ENCODE data around the gene OSBPL6.

OSBPL6 gene

GRCh38 chr2:178279636-178280035, 85.3 kb downstream of the OSBPL6 start:
- DNase-seq (ENCODE audit: insufficient read length, low spot score) (no peak), FAIRE-seq (no peak)
- no peak for TF ChIP-seq CTCF (IDR thresholded peaks at IDR 0.05; ENCODE audit: insufficient read depth, missing control alignments)

GRCh38 chr2:178280244-178280852, 86.0 kb downstream of the OSBPL6 start:
- peak; percentile 55 for TF ChIP-seq CTCF (IDR thresholded peaks at IDR 0.05; ENCODE audit: insufficient read depth, missing control alignments)
- no peak for DNase-seq (ENCODE audit: insufficient read length, low spot score)
- FAIRE-seq, result peak; percentile 89

- FAIRE-seq (no peak), DNase-seq (ENCODE audit: insufficient read length, low spot score) (no peak)
- TF ChIP-seq CTCF (IDR thresholded peaks at IDR 0.05; ENCODE audit: insufficient read depth, missing control alignments), result no peak
Observed at GRCh38 chr2:178282075-178282815, 87.9 kb downstream of the OSBPL6 start.

GRCh38 chr2:178283341-178283918, 89.1 kb downstream of the OSBPL6 start:
- TF ChIP-seq CTCF (IDR thresholded peaks at IDR 0.05; ENCODE audit: insufficient read depth, missing control alignments), result no peak
- DNase-seq (ENCODE audit: insufficient read length, low spot score) (no peak), FAIRE-seq (no peak)

- no peak for FAIRE-seq
- TF ChIP-seq CTCF (IDR thresholded peaks at IDR 0.05; ENCODE audit: insufficient read depth, missing control alignments), result no peak
- no peak for DNase-seq (ENCODE audit: insufficient read length, low spot score)
Observed at GRCh38 chr2:178284613-178285286, 90.4 kb downstream of the OSBPL6 start.

GRCh38 chr2:178285287-178285615, 90.9 kb downstream of the OSBPL6 start:
- no peak for FAIRE-seq
- no peak for TF ChIP-seq CTCF (IDR thresholded peaks at IDR 0.05; ENCODE audit: insufficient read depth, missing control alignments)
- DNase-seq (ENCODE audit: insufficient read length, low spot score), result no peak

All from D721Med (cell line).